Endothelial cell of umbilical vein (primary cell): Measurements from ENCODE around the gene MESP1. TPM values are rescaled to one million over a fixed set of nuclear protein-coding genes. Genes with fewer than 3 reads are reported as not detected.

Experiments used
- BruUV-seq: library from RNA; stranded (reverse); fragments of 400-500 nt; replicated peaks from 2 replicates; lab custom pipeline; 2021; lab: Mats Ljungman, UMichigan
- CTCF ChIA-PET: fragments of 300-600, 350-600 bp; sonication (Branson Sonifier 250); formaldehyde crosslinking; loops from one replicate; lab custom pipeline; 2021; ENCODE audit warnings: antibody characterized with exemption, inconsistent platforms; lab: Charles Lee
- POLR2A ChIA-PET: fragments of 300-600, 350-600 bp; sonication (Branson Sonifier 250); formaldehyde crosslinking; loops from one replicate; lab custom pipeline; 2021; ENCODE audit warnings: antibody characterized with exemption, inconsistent platforms; lab: Charles Lee
- DNase-seq: peaks from one replicate; pipeline ENCODE4 v3.0.0-alpha.2; 2011; ENCODE audit warnings: low read depth, low spot score
- FAIRE-seq: peaks from 2 replicates; lab custom pipeline; 2011; peaks lifted over from hg19 to GRCh38; lab: Jason Lieb, UNC
- H2AFZ ChIP-seq: 2 replicates; pipeline ENCODE4 v1.6.0; 2012; ENCODE audit warnings: low read depth, low read length, control low read depth, inconsistent platforms
- H3K27ac ChIP-seq: 2 replicates; pipeline ENCODE4 v1.5.1; 2011; ENCODE audit warnings: low read depth, mild to moderate bottlenecking, control low read depth, low read length, moderate library complexity; ENCODE audit not compliant: insufficient read depth
- H3K27me3 ChIP-seq, 2 experiments: 2 replicates each; pipeline versions ENCODE4 v1.6.0 to v1.6.1; 2011; ENCODE audit warnings: low read length in 2 of 2, mixed read lengths in 1 of 2; ENCODE audit not compliant: control insufficient read depth in 2 of 2, insufficient read depth in 2 of 2
- H3K36me3 ChIP-seq, 2 experiments: 2 replicates in 1 of 2; 3 replicates in 1 of 2; pipeline ENCODE4 v1.5.1; 2011; ENCODE audit warnings: low read length in 2 of 2, mild to moderate bottlenecking in 1 of 2, moderate library complexity in 1 of 2; ENCODE audit not compliant: control insufficient read depth in 2 of 2, insufficient read depth in 2 of 2; ENCODE audit errors: extremely low read depth in 1 of 2
- H3K4me1 ChIP-seq: 3 replicates; pipeline ENCODE4 v1.5.1; 2011; ENCODE audit warnings: mild to moderate bottlenecking, low read length; ENCODE audit not compliant: control insufficient read depth, insufficient read depth; ENCODE audit errors: extremely low read depth
- H3K4me2 ChIP-seq: 2 replicates; pipeline ENCODE4 v1.6.1; 2011; ENCODE audit warnings: low read length, control low read depth, mixed read lengths; ENCODE audit not compliant: insufficient read depth
- H3K4me3 ChIP-seq, 3 experiments: fragments of 200-600 bp in 1 of 3; sonication (generic), shearing (Covaris generic) in 1 of 3; replicated peaks in 1 of 3; 2 replicates each; pipeline ENCODE4 v1.5.1; 2011 to 2016; ENCODE audit warnings: control low read depth in 3 of 3, low read length in 3 of 3, mild to moderate bottlenecking in 2 of 3, inconsistent platforms in 1 of 3, low read depth in 1 of 3, moderate library complexity in 1 of 3; ENCODE audit not compliant: insufficient read depth in 1 of 3
- H3K79me2 ChIP-seq: 2 replicates; pipeline ENCODE4 v1.6.0; 2012; ENCODE audit warnings: low read length, inconsistent platforms; ENCODE audit not compliant: control insufficient read depth, insufficient read depth
- H3K9ac ChIP-seq: replicated peaks from 2 replicates; pipeline ENCODE3; 2011; ENCODE audit warnings: low read length, control low read depth; ENCODE audit not compliant: insufficient read depth; ENCODE audit errors: extremely low read depth
- H3K9me1 ChIP-seq: replicated peaks from 3 replicates; pipeline ENCODE4 v1.6.0; 2011; ENCODE audit warnings: mild to moderate bottlenecking, low read length; ENCODE audit not compliant: control insufficient read depth, insufficient read depth; ENCODE audit errors: extremely low read depth
- H3K9me3 ChIP-seq: replicated peaks from 2 replicates; pipeline ENCODE4 v1.5.1; 2012; ENCODE audit warnings: low read length, inconsistent platforms; ENCODE audit not compliant: control insufficient read depth, insufficient read depth
- H4K20me1 ChIP-seq: replicated peaks from 2 replicates; pipeline ENCODE3; 2011; ENCODE audit warnings: mild to moderate bottlenecking, low read length; ENCODE audit not compliant: control insufficient read depth, insufficient read depth; ENCODE audit errors: extremely low read depth
- CTCF ChIP-seq, 2 donors: IDR thresholded peaks; 1 replicate in 1 of 2; 2 replicates in 1 of 2; pipeline ENCODE4 v1.5.1; 2011; ENCODE audit warnings: low read length in 2 of 2, mild to moderate bottlenecking in 2 of 2, moderate library complexity in 2 of 2, control low read depth in 1 of 2, inconsistent platforms in 1 of 2, low read depth in 1 of 2; ENCODE audit not compliant: insufficient read depth in 1 of 2; ENCODE audit errors: extremely low read depth in 1 of 2
- EZH2 ChIP-seq: IDR thresholded peaks from 2 replicates; pipeline ENCODE4 v1.6.1; 2012; ENCODE audit warnings: borderline replicate concordance, low read depth, mild to moderate bottlenecking, moderate library complexity, low read length, inconsistent platforms; ENCODE audit not compliant: severe bottlenecking
- FOS ChIP-seq: IDR thresholded peaks from 2 replicates; pipeline ENCODE4 v1.6.1; 2011; ENCODE audit warnings: mild to moderate bottlenecking, low read length, moderate library complexity, borderline replicate concordance; ENCODE audit not compliant: insufficient read depth
- GATA2 ChIP-seq: IDR thresholded peaks from 2 replicates; pipeline ENCODE4 v1.7.0; 2011; ENCODE audit warnings: low read depth, mild to moderate bottlenecking, moderate library complexity, mixed read lengths, low read length; ENCODE audit not compliant: insufficient read length, insufficient read depth
- JUN ChIP-seq: IDR thresholded peaks from 2 replicates; pipeline ENCODE4 v1.6.1; 2011; ENCODE audit warnings: borderline replicate concordance, low read depth; ENCODE audit not compliant: insufficient read length, insufficient read depth
- MAX ChIP-seq: IDR thresholded peaks from 2 replicates; pipeline ENCODE4 v1.6.1; 2011; ENCODE audit not compliant: insufficient read depth, insufficient read length
- MYC ChIP-seq: IDR thresholded peaks from one replicate; pipeline ENCODE4 v1.6.1; 2011; ENCODE audit warnings: mild to moderate bottlenecking, low read depth, low read length
- POLR2A ChIP-seq: IDR thresholded peaks from 2 replicates; pipeline ENCODE4 v1.6.1; 2012; ENCODE audit warnings: low read depth, mild to moderate bottlenecking, control low read depth, low read length
- POLR2AphosphoS5 ChIP-seq: IDR thresholded peaks from 2 replicates; pipeline ENCODE4 v1.6.1; 2012; ENCODE audit warnings: low read depth, mild to moderate bottlenecking, control low read depth, low read length, moderate library complexity; ENCODE audit not compliant: insufficient read depth
- dilution Hi-C: fragments of 300-500 bp; cut with MboI; formaldehyde crosslinking; loops from one replicate; pipeline ENCODE4 v1.15.0; 2019; ENCODE audit warnings: low sequenced_read_pairs; ENCODE audit not compliant: extremely low pct_ligation_motif_present
- intact Hi-C: fragments of 100-400 bp; cut with micrococcal nuclease; formaldehyde crosslinking; loops from one replicate; pipeline ENCODE4 v1.10.0; 2022
- polyA plus RNA-seq, 4 experiments: library from polyadenylated mRNA; depleted of rRNA in 3 of 4; stranded (reverse) in 3 of 4; unstranded in 1 of 4; fragments of >200 nt; gene quantifications; 2 replicates each; pipeline versions ENCODE4 v1.2.1 to v1.2.3, GENCODE V29; 2011 to 2012; ENCODE audit warnings: missing spikeins in 1 of 4
- total RNA-seq: library from RNA; stranded (reverse); gene quantifications from 2 replicates; pipeline ENCODE4 v1.2.3, GENCODE V29; 2021

MESP1 gene
- total and polyA plus RNA-seq, 2 donors (not counting 3 experiments of a cell fraction or from before 2014, with no cell fraction given) = 0.68 to 1.7 TPM

GRCh38 chr15:89758981-89759380 is 7.9 kb upstream of the MESP1 start:
- Histone ChIP-seq H3K79me2 (no peaks in the 10 kb centered on the region), H3K4me2 (no peak overlapping the region), H3K4me1 (no peaks in the 10 kb centered on the region), H3K9me1 (no peaks in the 10 kb centered on the region), H3K27me3 (peaks cover 0 to 5% of the 10 kb centered on the region in 2 experiments), H3K36me3 (no peaks in the 10 kb centered on the region), H3K9ac (no peak overlapping the region), H4K20me1 (no peaks in the 10 kb centered on the region), H3K4me3 (no peak overlapping the region), H3K27ac (no peak overlapping the region), H2AFZ (no peak overlapping the region), H3K9me3 (no peaks in the 10 kb centered on the region)
- intact Hi-C loops = no loop called here
- dilution Hi-C loops = loop anchor here (25.0 kb wide), 1 partner anchor 103 kb away; no protein-coding TSS in a partner anchor
- TF ChIP-seq GATA2 = no peak
- no peak for TF ChIP-seq FOS
- TF ChIP-seq CTCF (IDR thresholded peaks at IDR 0.05; ENCODE audit: extremely low read depth in 1 of 2, insufficient read depth in 1 of 2, low read depth in 1 of 2, low read length in 2 of 2) = no peak
- no peak for TF ChIP-seq JUN
- no peak for TF ChIP-seq POLR2AphosphoS5
- TF ChIP-seq EZH2 = no peak
- no peak for TF ChIP-seq MAX
- TF ChIP-seq MYC = no peak
- TF ChIP-seq POLR2A = no peak
- FAIRE-seq (no peak), DNase-seq (no peak)
- BruUV-seq = no TSS peak
- ChIA-PET CTCF (interaction anchor here (0.8 to 12.2 kb wide), 4 partner anchors 9 to 328 kb away, joined by 3 to 599 read pairs (median 113); no protein-coding TSS in a partner anchor), POLR2A (no interaction called here)
